ENCODE data around the gene EPB41L1. TPM values are rescaled to one million over a fixed set of nuclear protein-coding genes. Genes with fewer than 3 reads are reported as not detected.

EPB41L1 gene
- polyA plus RNA-seq, 3 donors = 0.05 TPM; not detected in 2

DNA sequence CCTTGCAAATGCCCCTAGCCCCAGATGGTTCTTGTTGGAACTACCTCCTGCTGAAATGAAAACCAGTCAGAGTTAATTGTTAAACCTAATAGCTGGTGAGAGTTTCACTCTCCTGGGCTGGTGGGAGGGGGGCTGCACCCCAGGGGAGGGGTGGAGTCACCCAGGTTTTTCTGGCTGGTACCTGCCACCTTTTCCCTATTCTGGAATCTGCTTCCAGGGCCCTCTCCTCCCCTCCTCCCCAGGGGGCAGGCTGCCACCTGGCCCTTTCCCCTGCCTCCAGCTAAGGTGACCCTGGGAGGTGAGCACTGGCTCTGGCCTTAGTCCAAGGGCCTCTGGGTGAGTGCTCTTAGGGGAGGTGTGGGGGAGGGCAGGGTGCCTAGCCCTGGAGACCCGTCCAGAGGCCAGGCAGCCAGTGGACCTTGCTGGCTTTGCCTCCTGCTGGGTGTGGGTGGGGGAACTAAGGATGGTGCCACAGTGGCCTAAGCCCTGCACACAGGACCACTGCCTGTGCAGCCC is 48.8 kb upstream of the EPB41L1 start:
- no peaks in the 10 kb centered on the region for H3K9me3 Mint-ChIP-seq
- H3K4me1 Mint-ChIP-seq = peaks cover 16% of the 10 kb centered on the region
- H3K27ac ChIP-seq (ENCODE audit: low read depth in 1 of 2, low read length in 2 of 2) = no peak overlapping the region
- H3K27ac Mint-ChIP-seq = peak overlapping the region in 1 of 7 donors; percentile 77
- H3K9ac ChIP-seq (ENCODE audit: insufficient read depth, low read length, poor library complexity, severe bottlenecking) = no peak overlapping the region
- no peak for DNase-seq
- H3K79me2 ChIP-seq (ENCODE audit: insufficient read depth, low read length) = no peaks in the 10 kb centered on the region
- no peak overlapping the region for H2AFZ ChIP-seq (ENCODE audit: insufficient read depth, low read depth, low read length, poor library complexity, severe bottlenecking)
- no peak overlapping the region for H3K4me3 Mint-ChIP-seq
- H3K9me3 ChIP-seq (replicated peaks in 1 of 2; ENCODE audit: control insufficient read depth in 1 of 2, insufficient read depth in 1 of 2, low read length in 2 of 2) = no peaks in the 10 kb centered on the region
- intact Hi-C loops (cut with micrococcal nuclease) = no loop called here
- no peak overlapping the region for H3K4me3 ChIP-seq (replicated peaks in 1 of 3; ENCODE audit: low read depth in 2 of 3, low read length in 3 of 3)
- 83% methylated on average over 1 of the region's 1 CpG for WGBS (ENCODE audit: insufficient coverage)
- no peaks in the 10 kb centered on the region for H3K27me3 ChIP-seq (ENCODE audit: control insufficient read depth in 2 of 2, insufficient read depth in 2 of 2, low read length in 2 of 2)
- H3K36me3 Mint-ChIP-seq = no peaks in the 10 kb centered on the region
- TF ChIP-seq, protein P1, sequence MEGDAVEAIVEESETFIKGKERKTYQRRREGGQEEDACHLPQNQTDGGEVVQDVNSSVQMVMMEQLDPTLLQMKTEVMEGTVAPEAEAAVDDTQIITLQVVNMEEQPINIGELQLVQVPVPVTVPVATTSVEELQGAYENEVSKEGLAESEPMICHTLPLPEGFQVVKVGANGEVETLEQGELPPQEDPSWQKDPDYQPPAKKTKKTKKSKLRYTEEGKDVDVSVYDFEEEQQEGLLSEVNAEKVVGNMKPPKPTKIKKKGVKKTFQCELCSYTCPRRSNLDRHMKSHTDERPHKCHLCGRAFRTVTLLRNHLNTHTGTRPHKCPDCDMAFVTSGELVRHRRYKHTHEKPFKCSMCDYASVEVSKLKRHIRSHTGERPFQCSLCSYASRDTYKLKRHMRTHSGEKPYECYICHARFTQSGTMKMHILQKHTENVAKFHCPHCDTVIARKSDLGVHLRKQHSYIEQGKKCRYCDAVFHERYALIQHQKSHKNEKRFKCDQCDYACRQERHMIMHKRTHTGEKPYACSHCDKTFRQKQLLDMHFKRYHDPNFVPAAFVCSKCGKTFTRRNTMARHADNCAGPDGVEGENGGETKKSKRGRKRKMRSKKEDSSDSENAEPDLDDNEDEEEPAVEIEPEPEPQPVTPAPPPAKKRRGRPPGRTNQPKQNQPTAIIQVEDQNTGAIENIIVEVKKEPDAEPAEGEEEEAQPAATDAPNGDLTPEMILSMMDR (IDR thresholded peaks at IDR 0.05) = no peak
- H3K27me3 Mint-ChIP-seq (ENCODE audit: low read depth in 3 of 3) = peaks cover 1 to 8% (median 2%) of the 10 kb centered on the region in 3 donors
- no peaks in the 10 kb centered on the region for H3K36me3 ChIP-seq (replicated peaks in 1 of 2; ENCODE audit: control insufficient read depth in 1 of 2, insufficient read depth in 2 of 2, low read length in 2 of 2)
- no peak overlapping the region for H3K4me2 ChIP-seq (replicated peaks; ENCODE audit: extremely low read depth, low read length, poor library complexity, severe bottlenecking)
- H4K20me1 ChIP-seq (ENCODE audit: insufficient read depth, low read length) = no peaks in the 10 kb centered on the region
- H3K4me1 ChIP-seq (ENCODE audit: control insufficient read depth in 1 of 2, insufficient read depth in 2 of 2, low read length in 2 of 2) = peaks cover 3% of the 10 kb centered on the region in 2 donors

DNA sequence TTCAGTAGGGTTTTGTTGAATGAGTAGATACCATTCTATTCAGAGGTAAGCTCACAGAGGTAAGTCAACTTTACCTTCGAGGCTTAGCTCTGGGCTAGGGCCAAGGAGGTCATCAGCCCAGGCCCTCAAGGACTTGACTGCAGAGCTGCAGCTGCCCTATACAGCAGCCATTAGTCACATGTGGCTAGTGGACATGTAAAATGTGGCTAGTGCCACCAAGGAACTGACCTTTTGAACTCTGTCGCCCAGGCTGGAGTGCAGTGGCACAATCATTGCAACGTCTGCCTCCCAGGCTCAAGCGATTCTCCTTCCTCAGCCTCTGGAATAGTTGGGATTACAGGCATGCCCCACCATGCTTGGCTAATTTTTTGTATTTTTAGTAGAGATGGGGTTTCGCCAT is 47.9 kb upstream of the EPB41L1 start:
- H3K4me3 ChIP-seq (replicated peaks in 1 of 3; ENCODE audit: low read depth in 2 of 3, low read length in 3 of 3) = no peak overlapping the region
- TF ChIP-seq, protein P1 (IDR thresholded peaks at IDR 0.05) = no peak
- intact Hi-C loops (cut with micrococcal nuclease) = no loop called here
- no peaks in the 10 kb centered on the region for H3K79me2 ChIP-seq (ENCODE audit: insufficient read depth, low read length)
- Mint-ChIP-seq H3K27me3 (ENCODE audit: low read depth in 3 of 3) (peaks cover 1 to 9% (median 2%) of the 10 kb centered on the region in 3 donors), H3K36me3 (no peaks in the 10 kb centered on the region), H3K4me1 (peaks cover 20% of the 10 kb centered on the region), H3K9me3 (no peaks in the 10 kb centered on the region), H3K27ac (no peak overlapping the region), H3K4me3 (no peak overlapping the region)
- DNase-seq = no peak
- H3K9ac ChIP-seq (ENCODE audit: insufficient read depth, low read length, poor library complexity, severe bottlenecking) = no peak overlapping the region
- H3K9me3 ChIP-seq (replicated peaks in 1 of 2; ENCODE audit: control insufficient read depth in 1 of 2, insufficient read depth in 1 of 2, low read length in 2 of 2) = no peaks in the 10 kb centered on the region
- H3K36me3 ChIP-seq (replicated peaks in 1 of 2; ENCODE audit: control insufficient read depth in 1 of 2, insufficient read depth in 2 of 2, low read length in 2 of 2) = no peaks in the 10 kb centered on the region
- WGBS (ENCODE audit: insufficient coverage) = 86% methylated on average over 1 of the region's 5 CpGs
- H4K20me1 ChIP-seq (ENCODE audit: insufficient read depth, low read length) = no peaks in the 10 kb centered on the region
- H3K27me3 ChIP-seq (ENCODE audit: control insufficient read depth in 2 of 2, insufficient read depth in 2 of 2, low read length in 2 of 2) = no peaks in the 10 kb centered on the region
- no peak overlapping the region for H3K4me2 ChIP-seq (replicated peaks; ENCODE audit: extremely low read depth, low read length, poor library complexity, severe bottlenecking)
- H3K27ac ChIP-seq (ENCODE audit: low read depth in 1 of 2, low read length in 2 of 2) = no peak overlapping the region
- H3K4me1 ChIP-seq (ENCODE audit: control insufficient read depth in 1 of 2, insufficient read depth in 2 of 2, low read length in 2 of 2) = peaks cover 8% of the 10 kb centered on the region in 2 donors
- H2AFZ ChIP-seq (ENCODE audit: insufficient read depth, low read depth, low read length, poor library complexity, severe bottlenecking) = no peak overlapping the region

Data from CD14-positive monocyte (primary cell).